Lung microvascular endothelial cell (primary cell): ENCODE data around the gene TMEM184A. TPM values are rescaled to one million over a fixed set of nuclear protein-coding genes. Genes with fewer than 3 reads are reported as not detected.
"Not testable (repeated sequence)": the region's sequence is repeated elsewhere in the genome, so short reads cannot be mapped to it uniquely, and the experiment has no call there.

Experiments
- DNase-seq, 2 donors: peaks; one replicate each; pipeline versions ENCODE4 v3.0.0 to v3.0.0-alpha.2; 2010; ENCODE audit warnings: low read depth in 2 of 2
- total RNA-seq: library from RNA; depleted of rRNA; stranded (reverse); fragments of >200 nt; gene quantifications from 2 replicates; pipeline ENCODE4 v1.2.1, GENCODE V29; 2014

Gene TMEM184A
- total RNA-seq, 1 donor from 2014 or later = under 0.01 TPM

DNA sequence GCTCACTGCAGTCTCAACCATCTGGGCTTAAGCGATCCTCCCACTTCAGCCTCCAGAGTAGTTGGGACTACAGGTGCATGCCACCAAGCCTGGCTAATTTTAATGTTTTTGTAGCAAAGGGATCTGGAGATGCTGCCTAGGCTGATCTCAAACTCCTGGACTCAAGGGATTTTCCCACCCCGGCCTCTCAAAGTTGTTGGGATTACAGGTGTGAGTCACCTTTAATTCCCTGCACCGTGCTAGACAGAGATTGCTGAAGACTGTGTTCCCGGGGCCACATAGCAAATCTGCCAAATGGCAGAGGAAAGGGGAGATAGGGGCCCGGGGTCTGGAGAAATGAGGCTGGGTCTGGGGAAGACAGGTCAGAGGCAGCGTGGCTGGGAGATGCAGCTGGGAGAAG lies 34.5 kb upstream of the TMEM184A start:
- no peak for DNase-seq

GRCh38 chr7:1588978-1589377 lies 33.0 kb upstream of the TMEM184A start:
- DNase-seq = no peak

- DNase-seq = no peak
Observed at GRCh38 chr7:1587738-1588137, 31.7 kb upstream of the TMEM184A start.

DNA sequence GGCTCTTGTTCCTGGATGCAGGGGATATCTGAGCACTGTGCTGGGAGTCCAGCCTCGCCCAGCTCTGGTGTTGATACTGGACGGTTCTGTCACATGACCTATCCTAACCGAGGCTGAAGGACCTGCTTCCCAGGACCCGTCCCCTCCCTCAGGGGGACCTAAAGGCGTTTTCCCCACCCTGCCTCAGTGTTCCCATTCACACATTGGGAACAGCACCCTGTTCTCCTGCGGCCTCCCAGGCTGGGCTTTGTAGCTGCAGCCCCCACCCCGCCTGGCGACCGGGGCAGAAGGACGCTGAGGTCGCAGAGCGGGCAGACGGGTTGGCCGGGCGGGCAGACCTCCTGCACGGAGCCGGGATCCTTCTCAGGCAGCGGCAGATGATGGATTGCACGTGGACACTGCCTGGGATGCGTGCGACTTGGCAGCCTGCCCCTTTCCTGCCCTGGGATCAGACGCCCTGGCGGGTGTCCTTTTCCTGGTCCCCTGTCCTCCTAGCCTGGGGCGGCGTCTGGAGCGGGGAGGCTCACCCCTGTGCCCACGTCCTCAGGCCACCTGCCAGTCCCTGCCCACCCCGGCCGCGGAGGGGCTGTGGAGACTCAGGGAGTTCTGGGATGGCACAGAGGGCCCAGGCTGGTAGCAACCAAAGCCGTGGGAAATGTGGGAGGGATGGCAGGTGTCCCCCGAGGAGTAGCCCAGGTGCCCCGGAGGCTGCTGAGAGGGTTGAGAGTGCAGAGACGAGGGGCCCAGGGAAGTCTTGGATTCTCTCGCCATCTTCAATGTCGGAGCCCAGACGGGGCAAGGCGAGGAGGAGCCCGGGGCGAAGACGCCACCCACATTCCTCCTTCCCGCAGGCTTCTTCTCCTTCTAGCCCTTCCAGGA lies 31.1 kb upstream of the TMEM184A start:
- peak in 1 of 2 donors; percentile 43 for DNase-seq

DNA sequence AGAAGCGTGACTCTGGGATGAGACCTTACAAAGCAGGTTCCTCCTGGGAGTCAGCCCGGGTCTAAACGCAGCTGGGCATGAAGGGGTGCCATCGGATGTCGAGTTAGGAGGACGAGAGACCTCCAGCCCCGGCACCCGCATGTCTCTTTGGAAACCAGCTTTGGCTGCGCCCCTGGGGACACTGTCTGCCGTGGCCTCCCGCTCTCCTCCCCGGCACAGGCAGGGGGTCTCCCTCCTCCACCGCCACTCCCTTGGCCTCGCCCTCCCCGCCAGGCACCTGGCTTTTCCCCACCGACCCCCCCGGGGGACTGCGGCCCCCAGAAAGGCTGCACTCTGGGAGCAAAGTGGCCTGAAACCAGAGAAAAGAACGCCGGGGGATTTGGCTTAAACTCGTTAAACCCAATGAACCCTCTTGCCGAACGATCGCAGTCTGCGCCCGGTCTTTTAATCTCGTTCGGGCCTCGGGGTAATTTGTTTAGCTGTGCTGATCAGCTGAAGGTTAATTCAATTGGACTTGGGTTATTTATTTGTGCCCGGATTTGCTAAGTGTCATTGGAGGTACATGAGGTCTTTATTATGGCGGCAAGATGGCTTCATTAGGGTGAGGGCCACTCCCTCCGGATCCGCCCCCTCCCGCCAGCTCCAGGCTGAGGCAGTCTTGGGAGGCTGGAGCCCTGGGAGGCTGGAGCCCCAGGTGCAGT lies 30.3 kb upstream of the TMEM184A start:
- no peak for DNase-seq

- no peak for DNase-seq
Observed at GRCh38 chr7:1585142-1585981, 29.4 kb upstream of the TMEM184A start.

DNA sequence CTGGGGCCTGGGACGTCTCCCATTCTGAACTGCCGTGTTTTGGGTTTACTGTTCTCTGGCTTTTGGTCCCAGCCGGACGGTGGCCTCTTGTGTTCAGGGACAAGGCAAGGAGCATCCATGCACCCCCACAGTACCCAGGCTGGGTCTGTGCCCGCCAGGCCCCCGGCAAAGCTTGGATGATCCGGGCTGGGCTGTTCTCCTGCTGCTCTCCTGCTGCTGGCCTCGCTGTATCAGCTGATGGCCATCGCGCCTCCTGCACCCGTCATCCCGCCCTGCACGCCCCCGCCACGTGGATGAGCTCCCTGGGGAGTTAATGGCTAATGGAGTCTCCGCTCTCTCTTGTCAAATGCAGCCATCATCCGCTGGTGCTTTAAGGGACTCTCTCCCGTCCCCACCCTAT lies 28.7 kb upstream of the TMEM184A start:
- no peak for DNase-seq

DNA sequence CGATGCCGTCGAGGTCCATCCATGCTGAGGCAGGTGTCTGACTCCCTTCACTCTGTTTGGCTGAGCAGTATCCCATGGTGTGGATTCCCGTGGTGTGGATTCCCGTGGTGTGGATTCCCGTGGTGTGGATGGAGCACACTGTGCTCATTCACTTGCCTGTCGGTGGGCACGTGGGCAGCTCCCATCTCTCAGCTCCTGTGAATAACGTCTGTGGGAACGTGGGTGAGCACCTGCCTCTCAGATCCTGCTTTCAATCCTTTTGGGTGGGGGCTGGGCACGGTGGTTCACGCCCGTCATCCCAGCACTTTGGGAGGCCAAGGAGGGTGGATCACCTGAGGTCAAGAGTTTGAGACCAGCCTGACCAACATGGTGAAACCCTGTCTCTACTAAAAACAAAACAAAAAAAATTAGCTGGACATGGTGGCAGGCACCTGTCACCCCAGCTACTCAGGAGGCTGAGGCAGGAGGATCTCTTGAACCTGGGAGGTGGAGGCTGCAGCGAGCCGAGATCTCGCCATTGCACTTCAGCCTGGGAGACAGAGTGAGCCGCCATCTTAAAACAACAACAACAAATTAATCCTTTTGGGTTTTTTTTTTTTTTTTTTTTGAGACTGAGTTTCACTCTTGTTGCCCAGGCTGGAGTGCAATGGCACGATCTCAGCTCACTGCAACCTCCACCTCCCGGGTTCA lies 27.4 kb upstream of the TMEM184A start:
- not testable (repeated sequence) for DNase-seq

GRCh38 chr7:1580422-1581030 lies 24.5 kb upstream of the TMEM184A start:
- DNase-seq = no peak

- DNase-seq = peak; percentile 54 to 71
Observed at GRCh38 chr7:1579481-1580421, 23.7 kb upstream of the TMEM184A start.

GRCh38 chr7:1578513-1578912 lies 22.5 kb upstream of the TMEM184A start:
- DNase-seq = no peak

DNA sequence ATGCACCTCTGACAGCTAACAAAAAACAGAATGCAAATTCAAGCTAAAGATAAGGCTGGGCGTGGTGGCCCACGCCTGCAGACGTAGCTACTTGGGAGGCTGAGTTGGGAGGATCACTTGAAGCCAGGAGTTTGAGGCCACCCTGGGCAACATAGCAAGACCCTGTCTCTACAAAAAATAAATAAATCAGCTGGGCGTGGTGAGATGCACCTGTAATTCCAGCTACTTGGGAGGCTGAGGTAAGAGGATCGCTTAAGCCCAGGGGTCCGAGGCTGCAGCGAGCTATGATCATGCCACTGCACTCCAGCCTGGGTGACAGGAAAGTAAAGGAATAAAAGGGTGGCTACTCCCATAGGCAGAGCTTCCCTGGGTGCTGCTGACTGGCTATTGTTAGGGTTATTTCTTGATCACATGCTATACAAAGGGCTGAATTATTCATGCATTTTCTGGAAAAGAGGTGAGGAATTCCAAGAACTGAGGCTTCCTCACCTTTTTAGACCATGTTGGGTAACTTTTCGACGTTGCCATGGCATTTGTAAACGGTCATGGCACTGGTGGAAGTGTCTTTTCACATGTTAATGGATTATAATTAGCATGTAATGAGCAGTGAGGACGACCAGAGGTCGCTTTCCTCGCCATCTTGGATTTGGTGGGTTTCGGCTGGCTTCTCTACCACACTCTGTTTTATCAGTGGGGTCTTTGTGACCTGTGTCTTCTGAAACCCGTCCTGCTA lies 20.7 kb upstream of the TMEM184A start:
- no peak for DNase-seq

DNA sequence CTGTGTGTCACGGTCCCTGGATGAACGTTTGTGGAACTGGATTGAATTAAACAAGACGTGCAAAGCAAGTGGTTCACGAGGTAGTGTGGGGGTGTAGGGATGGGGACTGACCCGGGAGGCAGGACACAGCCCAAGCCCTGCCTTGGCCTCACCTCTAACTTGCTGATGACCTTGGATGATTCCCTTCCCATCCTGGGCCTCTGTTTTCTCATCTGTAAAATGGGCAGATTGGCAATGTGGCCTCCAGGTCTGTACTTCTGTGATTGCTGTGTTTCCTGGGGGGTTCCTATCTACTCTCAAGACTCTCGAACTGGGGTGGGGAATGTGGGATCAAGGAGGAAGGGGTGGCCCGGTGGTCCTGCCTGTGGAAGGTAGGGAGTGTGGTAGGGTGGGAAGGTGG lies 19.8 kb upstream of the TMEM184A start:
- DNase-seq = no peak

DNA sequence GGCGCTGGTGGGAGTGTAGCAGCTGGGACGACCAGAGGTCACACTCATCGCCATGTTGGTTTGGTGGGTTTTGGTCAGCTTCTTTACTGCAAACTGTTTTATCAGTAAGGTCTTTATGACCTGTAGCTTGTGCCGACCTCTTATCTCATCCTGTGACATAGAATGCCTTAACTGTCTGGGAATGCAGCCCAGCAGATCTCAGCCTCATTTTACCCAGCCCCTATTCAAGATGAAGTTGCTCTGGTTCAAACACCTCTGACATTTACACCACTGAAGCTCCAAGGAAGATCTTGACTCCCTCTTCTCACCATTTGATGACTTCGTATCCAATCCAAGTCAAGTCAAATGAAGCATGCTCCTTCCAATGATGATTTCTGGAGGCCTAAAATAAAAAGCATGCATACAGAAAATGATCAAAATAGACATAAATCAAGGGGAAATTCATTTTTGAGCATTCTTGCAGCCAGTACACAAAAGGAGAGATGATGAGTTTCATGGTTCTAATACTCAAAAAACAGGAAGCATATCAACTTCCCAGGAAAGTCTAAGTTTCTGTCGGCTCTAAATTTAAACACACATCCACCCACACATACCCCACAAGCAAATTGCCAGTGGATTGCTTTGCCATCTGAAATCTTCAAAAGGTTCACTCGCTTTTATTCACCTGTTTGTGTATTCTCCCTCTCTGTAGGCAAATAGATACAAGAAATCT lies 16.3 kb upstream of the TMEM184A start:
- no peak for DNase-seq

GRCh38 chr7:1569833-1570632 lies 14.0 kb upstream of the TMEM184A start, which contains the start of gene PSMG3:
PSMG3 (minus strand) TSS chr7:1570032; CDS start chr7:1569339, 693 bp downstream.
- DNase-seq = peak; percentile 92

DNA sequence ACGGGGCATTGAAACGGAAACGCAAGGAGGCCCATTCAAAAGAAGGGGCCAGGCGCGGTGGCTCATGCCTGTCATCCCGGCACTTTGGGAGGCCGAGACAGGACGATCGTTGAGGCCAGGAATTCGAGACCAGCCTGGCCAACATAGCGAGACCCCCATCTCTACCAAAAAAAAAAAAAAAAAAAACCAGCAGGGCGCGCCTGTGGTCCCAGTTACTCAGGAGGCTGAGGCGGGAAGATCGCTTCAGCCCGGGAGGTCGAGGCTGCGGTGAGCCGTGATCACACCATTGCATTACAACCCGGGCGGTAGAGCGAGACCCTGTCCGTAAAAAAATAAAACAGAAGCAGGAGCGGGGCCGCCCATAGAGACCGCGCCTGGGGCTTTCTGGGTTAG lies 13.4 kb upstream of the TMEM184A start:
- DNase-seq = no peak

- DNase-seq = no peak
Observed at GRCh38 chr7:1569016-1569415, 13.0 kb upstream of the TMEM184A start.
